Stimulated activated CD4-positive, alpha-beta T cell treated with anti-CD3 and anti-CD28 coated beads, Interleukin-15, amount 100 ng/mL, for 1 hour (primary cell): ENCODE data around the gene DBI.
"Not testable (repeated sequence)": the region's sequence is repeated elsewhere in the genome, so short reads cannot be mapped to it uniquely, and the experiment has no call there.

Experiments used
- DNase-seq, 2 donors: peaks; one replicate each; pipeline ENCODE4 v3.0.0-alpha.2; 2020; ENCODE audit warnings: low read depth in 1 of 2, low spot score in 1 of 2

Gene DBI

DNA sequence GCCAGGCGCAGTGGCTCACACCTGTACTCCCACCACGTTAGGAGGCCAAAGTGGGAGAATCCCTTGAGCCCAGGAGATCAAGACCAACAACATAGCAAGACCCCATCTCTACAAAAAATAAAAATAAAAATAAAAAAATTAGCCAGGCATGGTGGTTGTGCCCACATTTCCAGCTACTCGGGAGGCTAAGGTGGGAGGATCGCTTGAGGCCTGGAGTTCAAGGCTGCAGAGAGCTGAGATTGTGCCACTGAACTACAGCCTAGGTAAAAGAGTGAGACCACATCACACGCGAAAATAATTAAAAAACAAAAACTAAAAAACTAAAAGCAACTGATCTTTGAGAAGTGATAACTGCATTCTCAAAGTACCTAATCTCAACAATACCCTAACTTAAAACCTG lies 2.0 kb upstream of the DBI start:
- DNase-seq, result no peak

DNA sequence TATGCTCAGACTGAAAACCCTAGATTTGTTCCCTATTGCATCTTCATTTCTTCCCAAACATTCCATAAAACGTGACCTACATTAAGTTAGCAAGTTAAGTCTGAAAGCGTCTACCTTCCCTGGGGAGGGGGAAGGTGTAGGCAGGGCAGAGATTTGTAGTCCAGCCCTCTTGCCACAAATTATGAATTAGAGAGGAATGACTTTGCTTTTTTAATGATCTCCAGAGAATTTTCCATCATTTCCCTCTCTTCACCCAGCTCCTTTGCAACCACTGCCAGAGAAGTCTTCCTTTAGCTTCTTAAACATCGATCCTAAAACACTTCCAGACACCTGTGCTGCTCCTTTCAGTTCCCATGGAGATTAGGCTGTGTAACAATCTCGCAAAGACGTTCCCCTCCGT lies 1.3 kb upstream of the DBI start:
- DNase-seq, result no peak

DNA sequence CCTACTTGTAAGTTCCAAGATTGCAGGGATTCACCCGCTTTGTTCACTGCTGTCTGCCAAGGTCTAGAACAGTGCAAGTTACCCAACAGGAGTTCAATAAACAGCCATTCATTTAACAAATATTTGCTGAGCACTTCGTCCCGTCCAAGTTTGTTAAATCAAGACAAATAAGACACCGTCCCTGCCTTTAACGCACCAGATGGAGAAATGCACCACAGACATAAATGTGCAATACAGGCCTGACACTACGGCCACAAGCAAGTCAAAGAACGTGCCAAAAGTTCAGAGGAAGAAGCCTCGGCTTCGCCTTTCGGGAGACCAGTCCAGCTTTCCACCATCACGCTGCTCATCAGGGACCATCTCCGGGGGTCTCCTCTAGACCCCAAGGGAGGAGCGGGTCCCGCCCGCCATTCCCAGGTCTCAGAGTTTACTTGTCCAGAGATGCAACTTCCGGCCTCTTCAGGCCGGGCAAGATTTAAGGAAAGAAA lies 572 bp upstream of the DBI start:
- DNase-seq, result peak in 1 of 2 donors; percentile 10

DNA sequence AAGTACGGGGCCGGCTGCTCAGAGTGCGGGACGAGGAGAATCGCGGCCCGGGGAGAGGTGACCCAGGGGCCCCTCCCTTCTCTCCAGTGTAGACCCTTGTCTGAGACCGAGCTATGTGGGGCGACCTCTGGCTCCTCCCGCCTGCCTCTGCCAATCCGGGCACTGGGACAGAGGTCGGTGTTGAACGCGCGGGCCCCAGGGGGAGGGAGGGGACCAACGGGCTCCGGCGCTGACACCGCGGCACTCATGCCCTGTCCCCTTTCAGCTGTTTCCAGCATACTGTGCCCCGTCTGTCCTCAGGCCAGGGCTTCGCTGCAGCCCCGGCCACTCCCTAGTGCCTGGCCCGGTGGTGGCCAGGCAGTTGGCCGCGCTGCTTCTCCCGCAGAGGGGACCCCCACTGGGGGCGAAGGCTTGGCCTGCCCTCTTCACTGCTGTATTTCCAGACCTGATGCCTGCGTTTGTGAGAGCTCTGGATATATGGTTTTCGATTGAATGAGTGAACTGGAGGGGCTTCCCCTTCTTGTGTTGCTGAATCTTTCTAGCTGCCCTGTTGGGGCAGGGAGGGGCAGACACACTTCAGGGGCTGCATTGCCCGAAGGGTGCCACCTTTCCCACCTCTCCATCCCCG lies 809 bp downstream of the DBI start:
- DNase-seq, result peak; percentile 6 to 23

DNA sequence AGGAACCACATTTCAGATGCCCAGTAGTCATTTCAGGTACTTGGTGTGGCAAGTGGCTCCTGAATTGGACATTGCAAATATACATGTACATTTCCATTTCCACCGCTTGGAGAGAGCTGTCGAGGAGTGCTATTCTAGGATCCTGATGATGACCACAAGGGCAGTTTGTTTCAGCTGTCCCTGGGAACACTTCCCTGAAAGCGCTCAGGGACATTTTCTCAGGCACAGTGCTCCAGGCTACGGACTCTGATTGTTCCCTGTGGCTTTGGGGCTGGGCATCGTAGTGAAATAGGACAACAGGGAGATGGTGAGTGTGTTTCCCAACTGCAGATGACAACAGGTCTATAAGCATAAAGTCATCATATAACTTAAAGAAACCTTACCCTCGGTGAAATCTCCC lies 3.1 kb downstream of the DBI start:
- no peak for DNase-seq

DNA sequence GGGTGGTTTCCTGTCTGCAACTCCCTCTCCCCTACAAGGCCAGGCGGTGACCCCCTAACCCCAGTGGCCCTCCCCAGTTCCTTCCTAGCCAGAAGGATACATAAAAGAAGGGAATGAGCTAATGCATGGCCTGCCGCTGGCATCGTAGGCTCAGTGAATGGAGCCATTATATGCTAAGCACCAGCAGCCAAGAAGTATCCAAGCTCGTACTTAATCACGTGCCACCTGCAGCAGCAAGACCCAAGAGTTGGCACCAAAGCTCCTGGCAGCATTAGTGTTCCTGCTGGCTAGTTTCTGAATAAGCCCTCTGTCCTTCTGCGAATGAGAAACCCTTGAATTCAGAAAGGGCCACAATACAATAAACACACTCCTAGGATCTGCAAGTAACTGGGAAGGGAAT lies 4.3 kb downstream of the DBI start:
- no peak for DNase-seq

DNA sequence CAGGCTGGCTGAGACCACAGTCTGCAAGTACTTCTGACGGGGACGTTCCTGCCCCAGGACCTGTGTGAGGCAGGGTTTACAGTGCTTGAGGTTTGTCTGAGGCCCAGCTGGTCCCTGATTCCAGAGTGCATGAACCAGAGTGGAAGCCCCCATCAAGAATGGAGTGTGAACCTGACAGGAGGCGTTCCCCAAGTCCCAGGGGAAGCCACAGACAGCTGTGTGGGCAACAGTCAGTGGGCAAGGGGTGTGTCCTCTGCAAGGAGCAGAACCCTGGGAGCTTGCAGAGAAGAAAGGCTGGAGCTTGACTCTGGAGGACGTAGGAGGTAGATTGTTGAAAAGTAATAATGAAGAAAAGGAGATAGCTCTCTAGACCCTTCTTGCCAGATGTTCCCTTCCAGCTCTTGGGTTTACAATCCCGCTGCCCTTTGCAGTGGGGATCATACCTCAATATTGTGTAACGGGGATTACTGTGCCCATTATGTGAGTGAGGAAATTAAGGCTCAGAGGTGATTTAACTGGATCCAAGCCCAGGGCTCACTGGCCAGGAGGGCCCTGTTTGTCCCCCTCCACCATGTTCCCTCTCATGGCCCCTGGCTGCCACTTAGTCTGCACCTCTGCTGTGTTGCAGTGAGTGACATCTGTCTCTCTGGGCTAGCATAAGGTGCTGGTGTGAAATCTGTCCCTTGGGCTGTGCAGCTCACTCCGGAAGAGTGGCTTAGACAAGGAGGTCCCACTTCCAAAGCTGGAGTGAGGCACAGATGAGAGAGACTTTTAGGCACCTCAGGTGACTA lies 6.2 kb downstream of the DBI start:
- DNase-seq, result no peak

DNA sequence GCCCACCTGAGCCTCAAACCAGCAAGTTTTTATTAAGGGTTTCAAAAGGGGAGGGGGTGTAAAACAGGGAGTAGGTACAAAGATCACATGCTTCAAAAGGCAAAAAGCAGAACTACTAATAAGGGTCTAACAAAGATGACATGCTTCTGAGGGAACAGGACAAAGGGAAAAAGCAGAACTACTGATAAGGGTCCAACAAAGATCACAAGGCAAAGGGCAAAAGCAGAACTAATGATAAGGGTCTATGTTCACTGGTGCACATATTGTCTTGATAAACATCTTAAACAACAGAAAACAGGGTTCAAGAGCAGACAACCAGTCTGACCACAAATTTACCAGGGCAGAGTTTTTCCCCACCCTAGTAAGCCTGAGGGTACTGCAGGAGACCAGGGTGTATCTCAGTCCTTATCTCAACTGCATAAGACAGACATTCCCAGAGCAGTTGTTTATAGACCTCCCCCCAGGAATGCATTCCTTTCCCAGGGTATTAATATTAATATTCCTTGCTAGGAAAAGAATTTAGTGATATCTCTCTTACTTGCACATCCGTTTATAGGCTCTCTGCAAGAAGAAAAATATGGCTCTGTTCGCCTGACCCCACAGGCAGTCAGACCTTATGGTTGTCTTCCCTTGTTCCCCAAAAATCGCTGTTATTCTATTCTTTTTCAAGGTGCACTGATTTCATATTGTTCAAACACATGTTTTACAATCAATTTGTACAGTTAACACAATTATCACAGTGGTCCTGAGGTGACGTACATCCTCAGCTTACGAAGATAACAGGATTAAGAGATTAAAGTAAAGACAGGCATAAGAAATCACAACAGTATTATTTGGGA lies 7.3 kb downstream of the DBI start:
- DNase-seq, result not testable (repeated sequence)

DNA sequence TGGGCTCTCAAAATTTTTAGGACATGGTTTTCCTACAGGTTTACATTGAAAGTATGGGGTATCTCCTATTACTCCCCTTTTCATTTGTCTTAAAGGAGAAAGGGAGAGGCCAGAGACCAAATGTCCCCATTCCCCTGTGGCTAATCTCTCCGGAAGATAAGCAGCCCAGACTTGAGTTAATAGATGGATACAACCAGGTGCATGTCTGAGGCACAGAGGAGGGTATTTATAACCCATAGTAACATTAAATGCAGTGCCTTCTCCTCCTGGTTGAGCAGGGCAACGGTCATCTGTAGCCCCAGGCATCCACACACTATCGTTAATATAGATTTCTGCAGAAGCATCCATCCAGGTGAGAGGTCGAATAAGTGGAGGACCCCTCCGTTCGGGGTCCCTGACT lies 9.6 kb downstream of the DBI start:
- not testable (repeated sequence) for DNase-seq

DNA sequence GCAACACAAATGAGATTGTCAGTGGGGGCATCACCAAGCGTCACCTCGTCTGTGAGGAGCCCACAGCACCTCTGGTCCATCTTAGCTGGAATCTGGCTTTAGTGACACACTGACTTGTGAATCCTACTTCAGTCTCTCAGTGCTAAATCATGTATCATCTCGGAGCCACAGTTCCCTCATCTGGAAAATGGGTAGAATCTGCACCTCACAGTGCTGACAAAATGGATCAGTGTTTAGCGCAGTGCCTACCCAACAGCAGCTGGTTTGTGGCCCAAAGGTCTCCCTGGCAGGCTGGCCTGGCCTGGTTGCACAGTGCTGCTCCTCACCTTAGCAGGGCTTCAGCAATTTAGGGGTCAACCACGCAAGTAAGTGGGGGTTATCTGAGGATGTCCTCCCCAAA lies 10.0 kb downstream of the DBI start:
- no peak for DNase-seq

DNA sequence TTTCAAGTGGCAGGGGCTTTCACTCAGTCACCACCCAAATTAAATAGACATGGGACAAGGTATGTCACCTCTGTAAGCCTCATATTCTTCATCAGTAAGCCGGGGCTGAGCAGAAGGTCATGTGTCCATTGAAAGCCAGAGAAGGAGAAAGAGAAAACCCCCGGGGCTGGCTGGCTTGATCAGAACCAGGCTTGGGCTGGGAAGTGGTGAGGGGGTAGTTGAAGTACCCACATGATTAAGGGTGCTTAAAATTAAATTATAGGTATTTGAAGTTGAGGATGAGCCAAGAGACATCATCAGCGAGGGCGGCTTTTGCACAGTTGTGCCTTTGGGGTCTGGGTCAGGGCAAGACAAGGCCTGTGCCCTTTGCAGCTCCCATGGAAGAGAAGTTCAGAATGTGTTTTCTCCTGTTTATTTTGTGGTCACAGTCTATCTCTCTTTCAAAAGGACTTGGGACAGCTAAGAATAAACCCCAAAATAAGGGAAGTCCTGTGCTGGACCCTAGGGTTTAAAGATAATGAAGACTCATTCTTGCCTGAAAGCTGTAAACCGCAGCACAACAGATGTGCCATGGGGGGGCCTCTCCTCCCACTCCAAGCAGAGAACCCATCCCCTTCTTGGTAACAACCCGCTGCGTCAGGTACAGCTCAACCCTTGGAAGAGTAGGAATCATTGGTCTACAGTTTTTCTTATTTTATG lies 10.7 kb downstream of the DBI start:
- DNase-seq, result no peak

DNA sequence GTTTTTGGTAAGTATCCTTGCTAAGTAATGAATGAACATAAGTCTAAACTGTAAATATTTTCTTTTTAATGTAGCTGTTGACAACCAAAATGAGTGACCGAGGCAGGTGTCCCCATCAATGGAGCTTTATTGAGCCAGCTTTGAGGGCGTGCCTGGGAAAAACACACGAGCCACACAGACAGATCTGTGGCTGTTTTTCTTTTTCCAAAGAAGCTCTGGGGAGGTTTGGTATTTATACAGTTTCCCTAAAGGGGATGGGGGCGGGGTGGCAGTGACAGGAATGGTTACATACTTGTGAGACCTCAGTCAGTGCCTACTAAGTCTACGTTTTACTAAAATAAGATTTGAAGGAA lies 11.2 kb downstream of the DBI start:
- no peak for DNase-seq

DNA sequence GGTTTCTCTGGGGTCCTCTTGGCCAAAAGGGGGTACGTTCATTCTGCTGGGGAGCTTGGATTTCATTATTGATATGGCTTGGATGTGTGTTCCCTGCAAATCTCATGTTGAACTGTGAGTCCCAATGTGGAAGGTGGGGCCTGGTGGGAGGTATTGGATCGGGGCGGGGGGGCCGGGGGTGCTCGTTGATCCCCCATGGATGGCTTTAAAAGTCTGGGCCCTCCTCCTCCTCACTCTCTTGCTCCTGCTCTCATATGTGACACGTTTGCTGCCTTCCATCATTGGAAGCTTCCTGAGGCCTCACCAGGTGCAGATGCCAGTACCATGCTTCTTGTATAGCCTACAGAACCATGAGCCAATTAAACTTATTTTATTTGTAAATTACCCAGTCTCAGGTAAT lies 11.8 kb downstream of the DBI start:
- DNase-seq, result no peak

DNA sequence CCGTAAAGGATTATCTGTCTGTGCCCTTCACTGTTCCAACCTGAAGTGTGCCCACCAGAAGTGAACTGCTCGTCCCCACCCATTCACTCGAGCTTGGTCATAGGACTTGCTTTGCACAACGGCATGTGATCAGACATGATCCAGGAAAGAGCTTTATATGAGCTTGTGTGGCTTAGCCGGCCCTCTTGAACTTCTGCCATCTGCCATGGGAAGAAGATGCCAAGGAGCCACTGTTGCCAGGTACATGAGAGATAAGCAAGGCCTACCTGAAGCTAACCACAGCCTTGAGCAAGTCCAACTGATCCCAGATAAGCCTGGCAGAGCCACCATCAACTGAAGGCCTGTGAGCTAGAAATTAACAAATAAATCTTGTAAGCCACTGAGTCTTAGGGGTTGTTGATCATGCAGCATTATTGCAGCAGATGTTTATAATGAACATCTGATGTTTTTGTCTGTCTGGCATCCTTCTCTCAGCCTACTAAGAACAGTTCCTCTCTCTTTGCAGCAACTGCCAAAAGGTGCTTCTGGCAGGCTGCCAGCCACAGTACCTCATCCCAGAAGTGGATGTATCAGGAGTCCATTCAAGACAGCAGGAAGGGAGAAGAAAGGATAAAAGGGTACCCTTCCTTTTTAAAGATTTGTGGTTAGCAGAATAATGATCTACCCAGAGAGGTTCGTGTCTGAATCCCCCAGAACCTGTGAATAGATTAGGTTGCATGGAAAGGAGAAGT lies 16.8 kb downstream of the DBI start:
- DNase-seq, result no peak

DNA sequence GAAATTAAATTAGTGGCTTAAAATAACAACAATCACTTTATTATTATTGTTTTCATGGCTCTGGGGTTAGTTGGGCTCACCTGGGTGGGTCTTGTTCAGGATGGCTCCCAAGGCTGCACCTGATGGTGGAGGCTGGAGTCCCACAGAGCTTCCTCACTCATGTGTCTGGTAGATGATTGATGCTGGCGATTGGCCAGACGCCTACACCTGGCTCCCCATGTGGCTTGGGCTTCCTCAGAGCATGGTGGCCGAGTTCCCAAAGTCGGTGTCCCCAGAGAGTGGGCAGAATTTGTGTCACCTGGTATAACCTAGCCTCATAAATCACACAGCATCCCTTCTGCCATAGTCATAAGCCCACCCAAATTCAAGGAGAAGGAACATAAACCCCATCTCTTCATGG lies 18.2 kb downstream of the DBI start:
- no peak for DNase-seq

DNA sequence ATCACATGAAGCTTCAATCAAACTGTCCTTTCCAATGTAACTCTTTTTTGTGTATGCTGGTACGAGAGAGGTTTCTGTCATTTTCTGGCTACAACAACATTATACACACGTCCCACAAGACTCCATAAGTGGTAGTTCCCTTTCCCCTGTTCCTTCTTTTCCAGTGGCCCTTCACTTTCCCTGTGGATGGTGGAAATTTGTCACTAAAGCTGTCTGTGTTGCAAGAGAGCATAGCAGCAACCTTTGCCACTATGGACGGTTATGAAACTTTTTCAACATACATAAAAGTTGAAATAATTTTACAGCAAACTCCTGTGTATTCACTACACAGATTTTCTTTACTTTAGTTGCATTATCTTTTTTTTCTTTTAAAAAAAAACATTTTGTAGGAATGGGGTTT lies 18.7 kb downstream of the DBI start:
- no peak for DNase-seq

DNA sequence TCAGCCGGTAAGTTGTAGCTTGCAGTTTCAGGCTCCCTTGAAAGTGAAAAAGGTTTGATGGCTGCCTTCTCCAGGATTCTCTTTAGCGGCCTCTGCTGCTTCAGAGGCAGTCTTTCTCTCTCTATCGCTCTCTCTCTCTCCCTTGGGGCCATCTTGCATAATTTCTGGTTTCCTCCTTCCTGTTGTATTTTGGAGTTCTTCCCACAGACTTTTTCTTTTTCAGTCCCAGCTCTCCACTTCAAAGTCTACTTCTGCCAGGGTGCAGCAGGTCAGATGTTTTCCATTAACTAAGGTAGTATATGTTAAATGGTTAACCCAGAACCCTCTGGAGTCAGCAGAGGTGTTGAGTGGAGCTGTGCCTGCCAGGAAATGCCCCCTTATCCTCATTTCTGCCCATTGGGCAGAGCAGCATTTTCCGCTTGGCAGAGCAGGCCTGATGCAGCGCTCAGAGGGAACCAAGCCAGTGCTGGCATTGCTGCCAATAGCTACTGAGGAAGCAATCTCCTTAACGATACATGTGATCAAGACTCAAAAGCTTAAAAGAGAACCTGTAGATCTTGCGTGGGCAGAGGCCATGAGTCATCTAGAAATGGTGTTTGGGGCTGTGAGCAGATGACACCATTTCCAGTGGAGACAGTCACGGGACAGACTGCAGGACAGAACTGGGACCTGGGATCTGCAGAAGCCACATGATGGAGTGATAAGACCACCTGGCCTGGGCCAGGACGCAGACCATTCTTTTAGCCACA lies 20.8 kb downstream of the DBI start:
- peak in 1 of 2 donors; percentile 3 for DNase-seq

DNA sequence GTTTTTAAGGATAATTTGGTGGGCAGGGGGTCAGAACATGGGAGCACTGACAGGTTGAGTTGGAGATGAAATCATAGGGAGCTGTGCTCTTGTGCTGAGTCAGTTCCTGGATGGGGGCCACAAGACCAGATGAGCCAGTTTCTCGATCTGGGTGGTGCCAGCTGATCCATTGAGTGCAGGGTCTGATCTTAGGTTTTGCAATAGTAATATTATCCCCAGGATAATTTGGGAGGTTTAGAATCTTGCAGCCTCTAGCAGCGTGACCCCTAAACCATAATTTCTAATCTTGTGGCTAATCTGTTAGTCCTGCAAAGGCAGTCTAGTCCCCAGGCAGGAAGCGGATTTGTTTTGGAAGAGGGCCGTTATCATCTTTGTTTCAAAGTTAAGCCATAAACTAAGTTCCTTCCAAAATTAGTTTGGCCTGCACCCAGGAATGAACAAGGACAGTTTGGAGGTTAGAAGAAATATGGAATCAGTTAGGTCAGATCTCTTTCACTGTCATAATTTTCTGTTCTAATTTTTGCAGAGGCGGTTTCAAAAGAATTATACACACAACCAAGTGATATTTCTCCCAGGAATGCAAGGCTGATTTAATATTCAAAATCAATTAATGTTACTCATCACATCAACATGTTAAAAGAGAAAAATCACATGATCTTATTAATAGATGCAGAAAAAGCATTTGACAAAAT lies 23.0 kb downstream of the DBI start:
- no peak for DNase-seq

DNA sequence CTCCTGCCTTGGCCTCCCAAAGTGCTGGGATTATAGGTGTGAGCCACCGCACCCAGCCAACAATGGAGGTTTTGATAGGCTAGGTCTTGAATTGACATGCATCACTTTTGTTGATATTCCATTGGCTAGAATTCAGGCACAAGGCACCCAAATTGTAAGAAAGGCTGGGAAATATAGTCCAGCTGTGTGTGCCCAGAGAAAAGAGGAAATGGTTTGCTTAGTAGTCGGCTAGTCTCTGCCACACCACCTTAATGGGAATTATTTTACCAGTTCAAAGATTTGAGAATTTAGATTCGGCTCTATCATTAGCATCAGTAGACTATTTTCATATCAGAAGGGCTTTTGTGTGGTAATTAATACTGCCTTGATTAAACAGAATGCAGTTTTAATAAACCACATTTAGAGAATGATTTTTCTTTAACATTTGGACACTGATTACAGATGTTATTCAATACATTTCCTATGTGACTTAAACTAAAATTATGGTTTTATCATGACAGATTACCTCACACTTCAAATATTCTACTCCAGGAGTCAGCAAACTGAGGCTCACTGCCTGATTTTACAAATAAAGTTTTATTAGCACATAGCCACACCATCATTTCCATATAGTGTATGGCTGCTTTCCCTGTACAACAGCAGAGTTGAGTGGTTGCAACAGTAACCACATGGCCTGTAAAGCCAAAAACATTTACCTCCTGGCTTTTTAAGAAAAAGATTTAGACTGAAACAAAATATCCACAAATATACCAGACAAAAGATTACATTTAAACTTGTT lies 27.4 kb downstream of the DBI start:
- no peak for DNase-seq
